Activated T-cell treated with anti-CD3 and anti-CD28 coated beads for 4 hours (primary cell): ENCODE results near the gene CCDC150.
"Not testable (repeated sequence)": the region's sequence is repeated elsewhere in the genome, so short reads cannot be mapped to it uniquely, and the experiment has no call there.

Experiments used
- DNase-seq: peaks from one replicate; pipeline ENCODE4 v3.0.0-alpha.2; 2020

Gene CCDC150

GRCh38 chr2:196638765-196639164, 750 bp upstream of the CCDC150 start:
- no peak for DNase-seq

GRCh38 chr2:196640031-196640548, 575 bp downstream of the CCDC150 start:
- DNase-seq: no peak

- DNase-seq: no peak
Observed at GRCh38 chr2:196649202-196649601, 9.7 kb downstream of the CCDC150 start.

- DNase-seq: no peak
Observed at GRCh38 chr2:196651387-196652094, 12.0 kb downstream of the CCDC150 start.

GRCh38 chr2:196652869-196653268, 13.4 kb downstream of the CCDC150 start:
- DNase-seq: no peak

- DNase-seq: no peak
Observed at GRCh38 chr2:196653843-196654242, 14.3 kb downstream of the CCDC150 start.

GRCh38 chr2:196655761-196656160, 16.2 kb downstream of the CCDC150 start:
- DNase-seq: no peak

- no peak for DNase-seq
Observed at GRCh38 chr2:196657333-196657732, 17.8 kb downstream of the CCDC150 start.

- no peak for DNase-seq
Observed at GRCh38 chr2:196659844-196660243, 20.3 kb downstream of the CCDC150 start.

- DNase-seq: no peak
Observed at GRCh38 chr2:196660244-196660643, 20.7 kb downstream of the CCDC150 start.

GRCh38 chr2:196670342-196670741, 30.8 kb downstream of the CCDC150 start:
- no peak for DNase-seq

GRCh38 chr2:196675963-196676362, 36.4 kb downstream of the CCDC150 start:
- DNase-seq: no peak

- no peak for DNase-seq
Observed at GRCh38 chr2:196677404-196677803, 37.9 kb downstream of the CCDC150 start.

- no peak for DNase-seq
Observed at GRCh38 chr2:196679368-196679767, 39.9 kb downstream of the CCDC150 start.

GRCh38 chr2:196681510-196681909, 42.0 kb downstream of the CCDC150 start:
- no peak for DNase-seq

GRCh38 chr2:196685792-196686191, 46.3 kb downstream of the CCDC150 start:
- no peak for DNase-seq

- not testable (repeated sequence) for DNase-seq
Observed at GRCh38 chr2:196686737-196687136, 47.2 kb downstream of the CCDC150 start.

GRCh38 chr2:196696423-196697079, 57.0 kb downstream of the CCDC150 start:
- DNase-seq: no peak

- no peak for DNase-seq
Observed at GRCh38 chr2:196697825-196698224, 58.3 kb downstream of the CCDC150 start.

GRCh38 chr2:196702641-196703040, 63.1 kb downstream of the CCDC150 start:
- DNase-seq: no peak

- no peak for DNase-seq
Observed at GRCh38 chr2:196703695-196704094, 64.2 kb downstream of the CCDC150 start.

- DNase-seq: not testable (repeated sequence)
Observed at GRCh38 chr2:196710056-196710455, 70.5 kb downstream of the CCDC150 start.

GRCh38 chr2:196711625-196712024, 72.1 kb downstream of the CCDC150 start:
- no peak for DNase-seq

GRCh38 chr2:196712867-196713266, 73.4 kb downstream of the CCDC150 start:
- no peak for DNase-seq
